H1 (cell line): ENCODE measurements around the gene SLC25A38. TPM values are rescaled to one million over a fixed set of nuclear protein-coding genes. Genes with fewer than 3 reads are reported as not detected.

Source experiments
- CTCF ChIA-PET: fragments of 300-600 bp; sonication (Branson Sonifier 250); formaldehyde crosslinking; loops from one replicate; lab custom pipeline; 2021; ENCODE audit not compliant: partially characterized antibody; lab: Charles Lee
- POLR2A ChIA-PET: fragments of 300-600 bp; sonication (Branson Sonifier 250); formaldehyde crosslinking; loops from one replicate; lab custom pipeline; 2021; ENCODE audit warnings: inconsistent platforms; ENCODE audit not compliant: partially characterized antibody; lab: Charles Lee
- DNase-seq, 2 experiments: peaks; one replicate each; pipeline versions ENCODE4 v3.0.0 to v3.0.0-alpha.2; 2010 to 2022; ENCODE audit warnings: low spot score in 2 of 2, low read depth in 1 of 2, mixed read lengths in 1 of 2
- FAIRE-seq: peaks from 2 replicates; lab custom pipeline; 2011; peaks lifted over from hg19 to GRCh38; lab: Jason Lieb, UNC
- H2AFZ ChIP-seq: 2 replicates; pipeline ENCODE4 v1.8.1; 2012; ENCODE audit warnings: low read length, inconsistent platforms
- H2AK5ac ChIP-seq: 2 replicates; pipeline ENCODE4 v1.6.1; 2013; ENCODE audit warnings: low read depth, low read length
- H2BK120ac ChIP-seq: replicated peaks from 2 replicates; pipeline ENCODE3; 2013; ENCODE audit warnings: low read depth, low read length, inconsistent platforms
- H2BK12ac ChIP-seq: 2 replicates; pipeline ENCODE4 v1.6.1; 2013; ENCODE audit warnings: low read depth, low read length
- H2BK15ac ChIP-seq: 2 replicates; pipeline ENCODE4 v1.6.1; 2013; ENCODE audit warnings: low read length
- H2BK20ac ChIP-seq: 2 replicates; pipeline ENCODE4 v1.6.1; 2013; ENCODE audit warnings: low read length
- H2BK5ac ChIP-seq: 2 replicates; pipeline ENCODE4 v1.6.1; 2013; ENCODE audit warnings: low read depth, low read length
- H3K14ac ChIP-seq: 2 replicates; pipeline ENCODE4 v1.6.1; 2013; ENCODE audit warnings: inconsistent platforms; ENCODE audit not compliant: insufficient read length
- H3K18ac ChIP-seq: 2 replicates; pipeline ENCODE4 v1.6.1; 2013; ENCODE audit warnings: low read length; ENCODE audit errors: extremely low read depth
- H3K23ac ChIP-seq: 2 replicates; pipeline ENCODE4 v1.6.1; 2013; ENCODE audit warnings: inconsistent platforms; ENCODE audit not compliant: insufficient read length
- H3K23me2 ChIP-seq: 2 replicates; pipeline ENCODE4 v1.6.1; 2013; ENCODE audit warnings: low read depth, low read length
- H3K27ac ChIP-seq: 2 replicates; pipeline ENCODE4 v1.6.1; 2011; ENCODE audit warnings: low read depth, low read length, inconsistent platforms
- H3K27me3 ChIP-seq, 4 experiments: replicated peaks in 1 of 4; 1 replicate in 1 of 4; 2 replicates in 3 of 4; pipeline versions ENCODE4 v1.6.1 to v1.8.1; 2011 to 2013; ENCODE audit warnings: low read length in 3 of 4, mild to moderate bottlenecking in 3 of 4, inconsistent platforms in 2 of 4, mixed read lengths in 2 of 4, moderate library complexity in 1 of 4; ENCODE audit not compliant: control insufficient read depth in 3 of 4, insufficient read depth in 3 of 4; ENCODE audit errors: extremely low read depth in 1 of 4
- H3K36me3 ChIP-seq, 4 experiments: 2 replicates each; pipeline versions ENCODE4 v1.6.1 to v1.8.1; 2011 to 2013; ENCODE audit warnings: mild to moderate bottlenecking in 4 of 4, low read length in 3 of 4, moderate library complexity in 2 of 4, control low read depth in 1 of 4, inconsistent platforms in 1 of 4; ENCODE audit not compliant: insufficient read depth in 4 of 4, control insufficient read depth in 2 of 4
- H3K4ac ChIP-seq: replicated peaks from 2 replicates; pipeline ENCODE3; 2013; ENCODE audit warnings: low read length, low read depth, mixed read lengths, inconsistent platforms; ENCODE audit not compliant: insufficient read length
- H3K4me1 ChIP-seq, 4 experiments: replicated peaks in 1 of 4; 1 replicate in 1 of 4; 2 replicates in 3 of 4; pipeline versions ENCODE4 v1.6.1 to v1.8.1; 2011 to 2013; ENCODE audit warnings: low read length in 3 of 4, inconsistent platforms in 2 of 4, mixed read lengths in 1 of 4; ENCODE audit not compliant: insufficient read depth in 4 of 4, control insufficient read depth in 3 of 4
- H3K4me2 ChIP-seq, 2 experiments: 2 replicates each; pipeline versions ENCODE4 v1.6.1 to v1.8.1; 2011 to 2013; ENCODE audit warnings: low read depth in 2 of 2, low read length in 2 of 2, control low read depth in 1 of 2, inconsistent platforms in 1 of 2, mild to moderate bottlenecking in 1 of 2; ENCODE audit not compliant: insufficient read depth in 1 of 2
- H3K4me3 ChIP-seq, 4 experiments: fragments of 200-600, 300-600 bp in 1 of 4; sonication (generic), shearing (Covaris generic), sonication (Bioruptor Twin) in 1 of 4; 2 replicates each; pipeline versions ENCODE4 v1.5.1 to v1.8.1; 2011 to 2016; ENCODE audit warnings: low read length in 4 of 4, low read depth in 3 of 4, control low read depth in 2 of 4, inconsistent platforms in 2 of 4, mild to moderate bottlenecking in 2 of 4, mixed read lengths in 1 of 4, moderate library complexity in 1 of 4; ENCODE audit not compliant: insufficient read depth in 2 of 4; ENCODE audit errors: extremely low read depth in 1 of 4
- H3K56ac ChIP-seq: replicated peaks from 2 replicates; pipeline ENCODE3; 2013; ENCODE audit warnings: low read depth, mild to moderate bottlenecking, mixed read lengths, low read length, inconsistent platforms; ENCODE audit not compliant: insufficient read length
- H3K79me1 ChIP-seq: 2 replicates; pipeline ENCODE4 v1.6.1; 2013; ENCODE audit warnings: low read depth, low read length, control low read depth
- H3K79me2 ChIP-seq, 2 experiments: 2 replicates each; pipeline versions ENCODE4 v1.6.1 to v1.8.1; 2012 to 2013; ENCODE audit warnings: low read length in 2 of 2, mild to moderate bottlenecking in 2 of 2, inconsistent platforms in 1 of 2; ENCODE audit not compliant: insufficient read depth in 2 of 2, control insufficient read depth in 1 of 2
- H3K9ac ChIP-seq, 4 experiments: replicated peaks in 1 of 4; 1 replicate in 1 of 4; 2 replicates in 3 of 4; pipeline versions ENCODE4 v1.6.1 to v1.8.1; 2011 to 2013; ENCODE audit warnings: low read depth in 3 of 4, low read length in 3 of 4, control low read depth in 2 of 4, mild to moderate bottlenecking in 2 of 4, moderate library complexity in 2 of 4, inconsistent platforms in 1 of 4; ENCODE audit errors: extremely low read depth in 1 of 4
- H3K9me3 ChIP-seq, 2 experiments: 2 replicates each; pipeline versions ENCODE4 v1.6.1 to v1.8.1; 2012 to 2013; ENCODE audit warnings: mild to moderate bottlenecking in 2 of 2, moderate library complexity in 2 of 2, control low read depth in 1 of 2, inconsistent platforms in 1 of 2, low read depth in 1 of 2, low read length in 1 of 2, mixed read lengths in 1 of 2; ENCODE audit not compliant: insufficient read depth in 2 of 2
- H4K20me1 ChIP-seq, 2 experiments: replicated peaks in 1 of 2; 2 replicates each; pipeline versions ENCODE3 to v1.8.1; 2011 to 2013; ENCODE audit warnings: inconsistent platforms in 2 of 2, low read length in 2 of 2, mild to moderate bottlenecking in 1 of 2; ENCODE audit not compliant: insufficient read depth in 2 of 2, control insufficient read depth in 1 of 2
- H4K5ac ChIP-seq: 2 replicates; pipeline ENCODE4 v1.6.1; 2013; ENCODE audit warnings: low read length, low read depth, mixed read lengths, inconsistent platforms; ENCODE audit not compliant: insufficient read length
- H4K8ac ChIP-seq: 2 replicates; pipeline ENCODE4 v1.8.0; 2013; ENCODE audit warnings: mild to moderate bottlenecking, moderate library complexity, low read length, inconsistent platforms; ENCODE audit not compliant: insufficient read depth; ENCODE audit errors: extremely low read depth
- H4K91ac ChIP-seq: replicated peaks from 2 replicates; pipeline ENCODE3; 2013; ENCODE audit warnings: low read length, mixed read lengths, inconsistent platforms; ENCODE audit not compliant: insufficient read length
- CHD1 ChIP-seq: IDR thresholded peaks from 2 replicates; pipeline ENCODE4 v1.6.1; 2012; ENCODE audit warnings: low read depth, low read length, improper control_type of control experiment
- CREB1 ChIP-seq: IDR thresholded peaks from 2 replicates; pipeline ENCODE4 v1.6.1; 2012; ENCODE audit warnings: inconsistent platforms
- CTBP2 ChIP-seq: IDR thresholded peaks from 2 replicates; pipeline ENCODE4 v1.7.0; 2011; ENCODE audit warnings: borderline replicate concordance, mild to moderate bottlenecking, moderate library complexity, mixed read lengths, low read length; ENCODE audit not compliant: insufficient read depth, insufficient read length
- EP300 ChIP-seq, 2 experiments: IDR thresholded peaks; 1 replicate in 1 of 2; 2 replicates in 1 of 2; pipeline ENCODE4 v1.6.1; 2011 to 2012; ENCODE audit warnings: low read depth in 2 of 2, low read length in 2 of 2, mild to moderate bottlenecking in 2 of 2, borderline replicate concordance in 1 of 2, inconsistent platforms in 1 of 2, moderate library complexity in 1 of 2
- HDAC2 ChIP-seq, 2 experiments: fragments of 300-600 bp in 1 of 2; sonication (generic) in 1 of 2; IDR thresholded peaks; 2 replicates each; pipeline ENCODE4 v1.6.1; 2011 to 2012; ENCODE audit warnings: low read depth in 2 of 2, low read length in 2 of 2, mild to moderate bottlenecking in 2 of 2, moderate library complexity in 2 of 2, borderline replicate concordance in 1 of 2, inconsistent platforms in 1 of 2
- JUN ChIP-seq: IDR thresholded peaks from 2 replicates; pipeline ENCODE4 v1.6.1; 2011; ENCODE audit warnings: low read depth, mild to moderate bottlenecking, improper control_type of control experiment, low read length
- PHF8 ChIP-seq: fragments of 200-600 bp; sonication (generic); conservative IDR thresholded peaks from 2 replicates; pipeline ENCODE4 v1.7.1; 2012; ENCODE audit warnings: low read depth, mild to moderate bottlenecking, inconsistent platforms, low read length, moderate library complexity
- POLR2AphosphoS5 ChIP-seq: IDR thresholded peaks from 2 replicates; pipeline ENCODE4 v1.6.1; 2011; ENCODE audit warnings: low read depth, low read length
- RBBP5 ChIP-seq: IDR thresholded peaks from 2 replicates; pipeline ENCODE4 v1.7.1; 2012; ENCODE audit warnings: low read depth, mild to moderate bottlenecking, inconsistent platforms, low read length, moderate library complexity, borderline replicate concordance
- RFX5 ChIP-seq: IDR thresholded peaks from 2 replicates; pipeline ENCODE4 v1.6.1; 2011; ENCODE audit warnings: low read depth, low read length, improper control_type of control experiment, borderline replicate concordance
- RNF2 ChIP-seq: fragments of 200-900, 300-1000 bp; sonication (generic); IDR thresholded peaks from 2 replicates; pipeline ENCODE4 v1.7.1; 2016; ENCODE audit warnings: borderline replicate concordance, low read depth, mild to moderate bottlenecking, antibody characterized with exemption, low read length; ENCODE audit not compliant: poor library complexity, severe bottlenecking; ENCODE audit errors: missing control alignments
- SP2 ChIP-seq: IDR thresholded peaks from 2 replicates; pipeline ENCODE4 v1.6.1; 2012; ENCODE audit warnings: mild to moderate bottlenecking, low read length, inconsistent platforms
- YY1 ChIP-seq: IDR thresholded peaks from 2 replicates; pipeline ENCODE4 v1.6.1; 2011; ENCODE audit warnings: low read depth, mild to moderate bottlenecking, low read length
- WGBS, 2 experiments: shearing (Covaris generic) in 1 of 2; methylation state at CpG; one replicate each; pipeline versions ENCODE4 v1.1.6 to v1.1.7; 2013 to 2015; ENCODE audit warnings: low lambda C conversion rate in 2 of 2, mixed read lengths in 2 of 2, inconsistent platforms in 1 of 2, low coverage in 1 of 2, missing lambda C conversion rate in 1 of 2; ENCODE audit not compliant: insufficient replicate concordance in 2 of 2, insufficient coverage in 1 of 2, insufficient read length in 1 of 2; ENCODE audit errors: extremely low coverage in 1 of 2, missing lambda C conversion rate in 1 of 2; 5-methylcytosine and 5-hydroxymethylcytosine counted together
- polyA plus RNA-seq, 7 experiments: library from polyadenylated mRNA; depleted of rRNA in 3 of 7; stranded (reverse) in 5 of 7; unstranded in 2 of 7; fragments of >200 nt in 5 of 7; fragments of 200-250 nt in 2 of 7; gene quantifications; 1 replicate in 5 of 7; 2 replicates in 1 of 7; 4 replicates in 1 of 7; pipeline versions ENCODE4 v1.2.1 to v1.2.3, GENCODE V29; 2011 to 2013; ENCODE audit warnings: missing spikeins in 2 of 7, mixed read lengths in 2 of 7
- total RNA-seq: library from RNA; stranded (reverse); fragmentation: NEBNext Ultra II Directional; extraction: Animal tissue kit (Norgen Biotek cat#: 25700); gene quantifications from 2 replicates; pipeline ENCODE4 v1.2.1, GENCODE V29; 2021

The SLC25A38 gene
- total and polyA plus RNA-seq, 2 of the 8 experiments (the other 6 are each of a cell fraction or from before 2014, with no cell fraction given), result 41.2 to 45.8 TPM

DNA sequence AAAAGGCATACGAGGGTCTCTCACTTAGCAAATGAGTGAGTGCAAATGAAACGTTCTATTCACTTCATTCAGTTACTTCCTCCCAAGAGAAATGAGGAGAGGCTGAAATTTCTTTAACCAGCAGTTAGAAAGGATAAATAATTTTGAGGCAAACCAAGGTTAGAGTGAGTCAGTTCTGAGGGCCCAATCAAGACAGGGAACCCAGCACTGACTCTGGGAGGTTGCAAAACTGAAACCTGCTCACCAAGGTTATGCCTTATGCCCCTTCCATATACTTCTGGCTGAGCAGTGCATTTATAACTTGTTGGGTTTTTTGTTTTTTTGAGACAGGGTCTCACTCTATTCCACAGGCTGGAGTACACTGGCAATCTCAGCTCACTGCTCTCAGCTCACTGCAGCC lies 18.8 kb downstream of the SLC25A38 start:
- POLR2A ChIA-PET, result interaction anchor here (18.6 to 33.7 kb wide), 2 partner anchors 8 to 10 kb away, joined by 771 read pairs; partner anchors contain the start of genes RPSA and SLC25A38
- no peaks in the 10 kb centered on the region for H3K79me1 ChIP-seq
- H3K4me3 ChIP-seq, result no peak overlapping the region
- no peak overlapping the region for H2AFZ ChIP-seq
- H3K56ac ChIP-seq, result no peak overlapping the region
- 0 out of 2 replicates have a peak overlapping the region, but pooled peaks have one; percentile 23 for H2BK15ac ChIP-seq
- no peak overlapping the region for H3K23ac ChIP-seq
- DNase-seq (no peak), FAIRE-seq (no peak)
- peaks cover 0 to 15% (median 3%) of the 10 kb centered on the region in 4 experiments; a peak in 4 of 8 replicates for H3K36me3 ChIP-seq
- H3K23me2 ChIP-seq, result peaks cover 2% of the 10 kb centered on the region; the same call in 1 of the 2 replicates
- H3K79me2 ChIP-seq, result peaks cover 0 to 5% of the 10 kb centered on the region in 2 experiments; a peak in 2 of 4 replicates
- H3K4ac ChIP-seq, result no peak overlapping the region
- H2BK120ac ChIP-seq, result no peak overlapping the region
- 48% methylated on average over 2 of the region's 2 CpGs; no CpG with 5 or more reads in 1 of the 2 experiments for WGBS, 2 experiments
- no peaks in the 10 kb centered on the region for H4K20me1 ChIP-seq
- no peaks in the 10 kb centered on the region for H3K27me3 ChIP-seq
- no peak overlapping the region for H4K8ac ChIP-seq
- no peak overlapping the region for H4K5ac ChIP-seq
- H3K14ac ChIP-seq, result no peak overlapping the region
- no peak overlapping the region for H2BK12ac ChIP-seq
- H2BK5ac ChIP-seq, result no peak overlapping the region; the same call in 1 of the 2 replicates
- peaks cover 2 to 7% (median 3%) of the 10 kb centered on the region in 4 experiments; a peak in 6 of 7 replicates for H3K4me1 ChIP-seq
- H3K9me3 ChIP-seq, result no peaks in the 10 kb centered on the region
- no peak overlapping the region for H2BK20ac ChIP-seq
- no peak overlapping the region for H3K18ac ChIP-seq
- H3K4me2 ChIP-seq, result no peak overlapping the region
- H3K9ac ChIP-seq, result no peak overlapping the region
- H4K91ac ChIP-seq, result no peak overlapping the region
- H2AK5ac ChIP-seq, result no peak overlapping the region
- CTCF ChIA-PET, result interaction anchor here (1.1 kb wide), 1 partner anchor 13 kb away, joined by 5 read pairs; no protein-coding TSS in a partner anchor
- H3K27ac ChIP-seq, result no peak overlapping the region
- TF ChIP-seq SP2 (no peak), EP300 (IDR thresholded peaks at IDR 0.05; ENCODE audit: borderline replicate concordance in 1 of 2, low read depth in 2 of 2, low read length in 2 of 2) (no peak), CREB1 (no peak), POLR2AphosphoS5 (no peak), CTBP2 (no peak), CHD1 (no peak), RBBP5 (no peak), PHF8 (no peak), JUN (no peak), HDAC2 (IDR thresholded peaks at IDR 0.05; ENCODE audit: borderline replicate concordance in 1 of 2, low read depth in 2 of 2, low read length in 2 of 2) (no peak), YY1 (no peak), RFX5 (no peak), RNF2 (no peak)
